Fibroblast of skin of left quadriceps (primary cell): Measurements from ENCODE around the gene VWA8.
"Not testable (repeated sequence)": the region's sequence is repeated elsewhere in the genome, so short reads cannot be mapped to it uniquely, and the experiment has no call there.

Experiments
- DNase-seq, 2 experiments: peaks; one replicate each; pipeline ENCODE4 v3.0.0-alpha.2; 2013; ENCODE audit warnings: low read depth in 2 of 2

VWA8 gene

GRCh38 chr13:41922894-41923293 is 38.0 kb downstream of the VWA8 start:
- DNase-seq: not testable (repeated sequence)

GRCh38 chr13:41919741-41920487 is 41.0 kb downstream of the VWA8 start:
- no peak for DNase-seq

GRCh38 chr13:41919031-41919740 is 41.7 kb downstream of the VWA8 start:
- DNase-seq: no peak

GRCh38 chr13:41917641-41918040 is 43.3 kb downstream of the VWA8 start:
- DNase-seq: peak; percentile 61 to 68

GRCh38 chr13:41916173-41916954 is 44.5 kb downstream of the VWA8 start:
- DNase-seq: peak; percentile 83 to 85

GRCh38 chr13:41915081-41915480 is 45.8 kb downstream of the VWA8 start:
- DNase-seq: no peak

- DNase-seq: no peak
Observed at GRCh38 chr13:41914552-41914951, 46.4 kb downstream of the VWA8 start.

- no peak for DNase-seq
Observed at GRCh38 chr13:41909506-41909905, 51.4 kb downstream of the VWA8 start.

- DNase-seq: peak; percentile 8 to 10
Observed at GRCh38 chr13:41905600-41906254, 55.2 kb downstream of the VWA8 start.

GRCh38 chr13:41900918-41901317 is 60.0 kb downstream of the VWA8 start:
- DNase-seq: no peak

- not testable (repeated sequence) for DNase-seq
Observed at GRCh38 chr13:41898411-41898810, 62.5 kb downstream of the VWA8 start.

GRCh38 chr13:41897126-41897525 is 63.8 kb downstream of the VWA8 start:
- no peak for DNase-seq

- no peak for DNase-seq
Observed at GRCh38 chr13:41895478-41895877, 65.4 kb downstream of the VWA8 start.

GRCh38 chr13:41891119-41891518 is 69.8 kb downstream of the VWA8 start:
- no peak for DNase-seq

- DNase-seq: no peak
Observed at GRCh38 chr13:41883147-41883546, 77.8 kb downstream of the VWA8 start.

- DNase-seq: not testable (repeated sequence)
Observed at GRCh38 chr13:41881890-41882289, 79.0 kb downstream of the VWA8 start.

GRCh38 chr13:41880966-41881365 is 79.9 kb downstream of the VWA8 start:
- DNase-seq: no peak

GRCh38 chr13:41864658-41865057 is 96.3 kb downstream of the VWA8 start:
- DNase-seq: no peak

- not testable (repeated sequence) for DNase-seq
Observed at GRCh38 chr13:41862659-41863058, 98.2 kb downstream of the VWA8 start.

- no peak for DNase-seq
Observed at GRCh38 chr13:41859565-41859964, 101.3 kb downstream of the VWA8 start.

- no peak for DNase-seq
Observed at GRCh38 chr13:41858780-41859179, 102.1 kb downstream of the VWA8 start.

GRCh38 chr13:41854758-41855157 is 106.2 kb downstream of the VWA8 start:
- no peak for DNase-seq
